Body of pancreas (tissue), 4 donors: ENCODE data around the gene PLPP3.

Experiments
- POLR2A ChIP-seq, 3 donors: fragments of 450-650 bp; IDR thresholded peaks; one replicate each; pipeline ENCODE4 v1.6.1; 2016; ENCODE audit warnings: antibody characterized with exemption in 3 of 3, mild to moderate bottlenecking in 2 of 3
- TF ChIP-seq, protein P1 (sequence below), 7 experiments: fragments of 450-650 bp in 4 of 7; fragments of 200-600 bp in 3 of 7; sonication (generic) in 3 of 7; IDR thresholded peaks; one replicate each; pipeline ENCODE4 v1.5.1; 2016 to 2019; ENCODE audit warnings: antibody characterized with exemption in 7 of 7

DNA sequence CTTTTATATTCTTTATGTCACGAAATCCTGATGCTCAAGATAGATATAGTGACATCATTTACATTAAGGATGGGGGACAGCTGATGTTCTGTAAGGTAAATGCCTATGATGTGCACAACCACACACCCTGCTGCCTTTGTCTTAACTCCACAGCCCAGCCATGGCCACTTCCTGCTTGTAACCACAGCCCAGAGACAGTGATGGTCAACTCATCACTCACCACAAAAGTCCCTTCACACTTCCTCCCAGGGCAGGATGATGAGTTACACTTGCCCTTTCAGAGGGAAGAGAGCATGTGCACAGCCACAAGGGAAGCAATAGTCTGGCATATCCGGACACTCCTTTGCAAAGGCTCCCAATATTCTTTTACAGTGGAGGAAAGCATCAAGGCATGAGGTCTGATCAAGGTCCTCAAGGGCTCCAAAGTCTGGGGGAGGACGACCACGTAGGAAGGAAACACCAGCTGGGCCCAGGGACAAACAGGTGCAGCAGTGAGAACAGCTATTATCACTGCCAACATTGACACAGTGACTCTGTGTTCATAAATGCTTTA, 53.8 kb downstream of the PLPP3 start:
- TF ChIP-seq, protein P1, sequence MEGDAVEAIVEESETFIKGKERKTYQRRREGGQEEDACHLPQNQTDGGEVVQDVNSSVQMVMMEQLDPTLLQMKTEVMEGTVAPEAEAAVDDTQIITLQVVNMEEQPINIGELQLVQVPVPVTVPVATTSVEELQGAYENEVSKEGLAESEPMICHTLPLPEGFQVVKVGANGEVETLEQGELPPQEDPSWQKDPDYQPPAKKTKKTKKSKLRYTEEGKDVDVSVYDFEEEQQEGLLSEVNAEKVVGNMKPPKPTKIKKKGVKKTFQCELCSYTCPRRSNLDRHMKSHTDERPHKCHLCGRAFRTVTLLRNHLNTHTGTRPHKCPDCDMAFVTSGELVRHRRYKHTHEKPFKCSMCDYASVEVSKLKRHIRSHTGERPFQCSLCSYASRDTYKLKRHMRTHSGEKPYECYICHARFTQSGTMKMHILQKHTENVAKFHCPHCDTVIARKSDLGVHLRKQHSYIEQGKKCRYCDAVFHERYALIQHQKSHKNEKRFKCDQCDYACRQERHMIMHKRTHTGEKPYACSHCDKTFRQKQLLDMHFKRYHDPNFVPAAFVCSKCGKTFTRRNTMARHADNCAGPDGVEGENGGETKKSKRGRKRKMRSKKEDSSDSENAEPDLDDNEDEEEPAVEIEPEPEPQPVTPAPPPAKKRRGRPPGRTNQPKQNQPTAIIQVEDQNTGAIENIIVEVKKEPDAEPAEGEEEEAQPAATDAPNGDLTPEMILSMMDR (IDR thresholded peaks at IDR 0.05), result no peak
- TF ChIP-seq POLR2A (IDR thresholded peaks at IDR 0.05), result no peak
